Measurements from ENCODE around the gene SPTBN4. TPM values are rescaled to one million over a fixed set of nuclear protein-coding genes. Genes with fewer than 3 reads are reported as not detected.

Gene SPTBN4
- total and polyA plus RNA-seq, 10 of the 15 experiments (the other 5 are each of a cell fraction or from before 2014, with no cell fraction given): 0.04 to 1.1 (median 0.34) TPM; not detected in 1

GRCh38 chr19:40442328-40443130, 24.3 kb upstream of the SPTBN4 start:
- peak overlapping the region; percentile 65 for H3K27ac ChIP-seq (ENCODE audit: control insufficient read depth, insufficient read depth)
- no peak for ATAC-seq
- WGBS (ENCODE audit: insufficient coverage, insufficient replicate concordance, low lambda C conversion rate, missing lambda C conversion rate): 5% methylated on average over 22 of the region's 22 CpGs
- CTCF ChIA-PET: interaction anchor here (1.0 to 4.6 kb wide), 9 partner anchors 8 to 303 kb away, joined by 3 to 40 read pairs (median 7); partner anchors contain the start of genes BLVRB and SERTAD1
- no peak overlapping the region for H2AFZ ChIP-seq (ENCODE audit: control insufficient read depth, low read depth, low read length)
- intact Hi-C loops (cut with micrococcal nuclease; ENCODE audit: unreplicated experiment): no loop called here
- peaks cover 8 to 15% of the 10 kb centered on the region in 2 experiments; a peak in 3 of 4 replicates for H3K36me3 ChIP-seq (ENCODE audit: control insufficient read depth in 2 of 2, insufficient read depth in 2 of 2, low read length in 1 of 2)
- RAD21 ChIA-PET (ENCODE audit: unreplicated experiment): interaction anchor here (0.7 to 3.3 kb wide), 15 partner anchors 9 to 335 kb away, joined by 3 to 35 read pairs (median 6); partner anchors contain the start of genes AKT2, BLVRB, C19orf47 and PLD3
- POLR2A ChIA-PET: interaction anchor here (0.5 to 4.7 kb wide), 22 partner anchors 8 to 311 kb away, joined by 3 to 55 read pairs (median 5); partner anchors contain the start of genes BLVRB, C19orf47, PLD3 and SERTAD1
- BruUV-seq (replicated peaks): no TSS peak
- FAIRE-seq: no peak
- in situ Hi-C loops (cut with MboI): no loop called here
- no peaks in the 10 kb centered on the region for H3K9me3 ChIP-seq (replicated peaks; ENCODE audit: control insufficient read depth, insufficient read depth, low read length)
- peaks cover 28% of the 10 kb centered on the region for H3K79me2 ChIP-seq (ENCODE audit: control insufficient read depth, insufficient read depth, low read length)
- SMC1A ChIA-PET (ENCODE audit: uncharacterized antibody, unreplicated experiment): interaction anchor here (0.8 to 4.2 kb wide), 10 partner anchors 9 to 171 kb away, joined by 3 to 35 read pairs (median 8); partner anchors contain the start of gene SERTAD1
- DNase-seq (ENCODE audit: low read depth, low spot score): no peak
- TF ChIP-seq RELA (IDR thresholded peaks at IDR 0.05; ENCODE audit: borderline replicate concordance, partially characterized antibody) (no peak), MYC (IDR thresholded peaks at IDR 0.05; ENCODE audit: insufficient read depth, insufficient read length, insufficient replicate concordance, low read length, severe bottlenecking) (no peak), PML (IDR thresholded peaks at IDR 0.05; ENCODE audit: low read length) (no peak), E2F4 (IDR thresholded peaks at IDR 0.05; ENCODE audit: low read depth, low read length) (no peak), EGR1 (IDR thresholded peaks at IDR 0.05; ENCODE audit: borderline replicate concordance in 1 of 2, low read depth in 2 of 2, low read length in 2 of 2) (peak in 1 of 2 experiments; percentile 79; a peak in 2 of 3 replicates), IKZF2 (IDR thresholded peaks at IDR 0.05) (peak in 1 of 2 experiments; percentile 44; a peak in 3 of 4 replicates), DPF2 (IDR thresholded peaks at IDR 0.05) (0 out of 2 replicates have a peak, but pooled peaks have one; percentile 18)
- TF ChIP-seq, protein P1, sequence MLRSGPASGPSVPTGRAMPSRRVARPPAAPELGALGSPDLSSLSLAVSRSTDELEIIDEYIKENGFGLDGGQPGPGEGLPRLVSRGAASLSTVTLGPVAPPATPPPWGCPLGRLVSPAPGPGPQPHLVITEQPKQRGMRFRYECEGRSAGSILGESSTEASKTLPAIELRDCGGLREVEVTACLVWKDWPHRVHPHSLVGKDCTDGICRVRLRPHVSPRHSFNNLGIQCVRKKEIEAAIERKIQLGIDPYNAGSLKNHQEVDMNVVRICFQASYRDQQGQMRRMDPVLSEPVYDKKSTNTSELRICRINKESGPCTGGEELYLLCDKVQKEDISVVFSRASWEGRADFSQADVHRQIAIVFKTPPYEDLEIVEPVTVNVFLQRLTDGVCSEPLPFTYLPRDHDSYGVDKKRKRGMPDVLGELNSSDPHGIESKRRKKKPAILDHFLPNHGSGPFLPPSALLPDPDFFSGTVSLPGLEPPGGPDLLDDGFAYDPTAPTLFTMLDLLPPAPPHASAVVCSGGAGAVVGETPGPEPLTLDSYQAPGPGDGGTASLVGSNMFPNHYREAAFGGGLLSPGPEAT (IDR thresholded peaks at IDR 0.05; ENCODE audit: low read depth): peak; percentile 45; the same call in 1 of the 2 replicates
- TF ChIP-seq, protein P2, sequence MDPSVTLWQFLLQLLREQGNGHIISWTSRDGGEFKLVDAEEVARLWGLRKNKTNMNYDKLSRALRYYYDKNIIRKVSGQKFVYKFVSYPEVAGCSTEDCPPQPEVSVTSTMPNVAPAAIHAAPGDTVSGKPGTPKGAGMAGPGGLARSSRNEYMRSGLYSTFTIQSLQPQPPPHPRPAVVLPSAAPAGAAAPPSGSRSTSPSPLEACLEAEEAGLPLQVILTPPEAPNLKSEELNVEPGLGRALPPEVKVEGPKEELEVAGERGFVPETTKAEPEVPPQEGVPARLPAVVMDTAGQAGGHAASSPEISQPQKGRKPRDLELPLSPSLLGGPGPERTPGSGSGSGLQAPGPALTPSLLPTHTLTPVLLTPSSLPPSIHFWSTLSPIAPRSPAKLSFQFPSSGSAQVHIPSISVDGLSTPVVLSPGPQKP (IDR thresholded peaks at IDR 0.05; ENCODE audit: low read depth, low read length): 0 out of 2 replicates have a peak, but pooled peaks have one; percentile 24
- peak overlapping the region; percentile 62 for H3K9ac ChIP-seq (ENCODE audit: control insufficient read depth, insufficient read depth, low read length)
- H3K27me3 ChIP-seq (replicated peaks in 1 of 2; ENCODE audit: control insufficient read depth in 2 of 2, insufficient read depth in 2 of 2, low read length in 1 of 2): no peaks in the 10 kb centered on the region
- no peaks in the 10 kb centered on the region for H4K20me1 ChIP-seq (ENCODE audit: control insufficient read depth, insufficient read depth)
- H3K4me1 ChIP-seq (ENCODE audit: control insufficient read depth, insufficient read depth, low read length): peaks cover 5% of the 10 kb centered on the region
- peak overlapping the region; percentile 91 for H3K4me3 ChIP-seq
- H3K4me2 ChIP-seq (ENCODE audit: control insufficient read depth, insufficient read depth): peak overlapping the region; percentile 48
